Stimulated activated CD8-positive, alpha-beta memory T cell treated with anti-CD3 and anti-CD28 coated beads, Interleukin-12 subunit alpha, Interleukin-12 subunit beta, amount 100 ng/mL, for 24 hours (primary cell): Measurements from ENCODE around the gene CLEC19A.

Experiments used
- DNase-seq: peaks from one replicate; pipeline ENCODE4 v3.0.0-alpha.2; 2020; ENCODE audit errors: extremely low read depth

CLEC19A gene

DNA sequence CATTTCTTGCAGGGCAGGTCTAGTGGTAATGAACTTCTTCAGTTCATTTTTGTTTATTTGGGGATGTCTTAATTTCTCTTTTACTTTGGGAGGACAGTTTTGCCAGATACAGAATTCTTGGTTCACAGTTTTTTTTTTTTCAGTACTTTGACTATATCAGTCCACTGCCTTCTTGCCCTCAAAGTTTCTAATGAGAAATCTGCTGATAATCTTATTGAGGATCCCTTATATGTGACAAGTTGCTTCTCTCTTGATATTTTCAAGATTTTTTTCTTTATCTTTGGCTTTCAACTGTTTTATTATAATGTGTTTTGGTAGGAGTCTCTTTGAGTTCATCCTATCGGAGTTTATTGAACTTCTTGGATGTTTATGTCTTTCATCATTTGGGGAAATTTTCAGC lies 42.8 kb downstream of the CLEC19A start:
- DNase-seq: no peak

DNA sequence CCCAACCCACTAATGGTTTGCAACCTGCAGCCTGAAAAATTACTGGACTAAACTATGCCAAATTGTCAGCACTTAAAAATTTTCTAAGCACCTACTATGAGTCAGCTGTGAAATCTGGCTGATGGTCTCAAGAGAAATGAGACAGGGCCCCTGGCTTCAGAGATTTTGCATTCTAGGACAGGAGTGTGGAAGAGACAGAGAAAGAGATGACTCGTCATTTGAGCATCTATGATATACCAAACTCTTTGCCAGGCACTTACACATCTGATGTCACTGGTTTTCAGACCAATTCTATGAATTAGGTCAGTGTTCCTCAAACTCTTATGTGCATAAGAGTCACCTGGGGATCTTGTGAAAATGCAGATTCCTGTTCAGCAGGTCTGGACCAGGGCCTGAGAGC lies 44.4 kb downstream of the CLEC19A start:
- no peak for DNase-seq

DNA sequence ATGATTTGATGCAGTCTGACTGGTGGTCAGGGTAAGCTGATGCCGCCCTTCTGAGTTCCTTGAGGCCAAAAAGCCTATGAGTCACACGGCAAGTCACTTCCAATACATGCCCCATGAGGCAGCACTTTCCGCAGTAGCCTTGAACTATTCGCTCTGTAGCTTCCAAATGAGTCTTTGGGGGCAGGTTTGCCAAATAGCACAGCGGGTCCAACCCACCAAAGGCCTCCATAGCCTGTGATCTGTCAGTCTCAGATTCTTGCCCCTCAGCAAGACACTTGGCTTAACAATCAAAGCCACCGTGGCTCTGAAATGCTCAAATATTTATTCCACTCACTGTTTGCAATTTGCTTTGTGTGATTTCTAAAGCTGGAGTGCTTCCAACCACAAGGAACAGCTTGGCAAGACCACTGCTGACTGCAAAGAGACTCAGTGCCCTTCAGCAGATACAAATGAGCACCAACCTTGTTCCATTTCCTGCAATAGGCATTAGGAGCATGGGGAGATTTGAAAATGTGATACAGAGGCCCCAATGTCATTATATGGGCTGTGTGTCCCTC lies 45.4 kb downstream of the CLEC19A start:
- no peak for DNase-seq

DNA sequence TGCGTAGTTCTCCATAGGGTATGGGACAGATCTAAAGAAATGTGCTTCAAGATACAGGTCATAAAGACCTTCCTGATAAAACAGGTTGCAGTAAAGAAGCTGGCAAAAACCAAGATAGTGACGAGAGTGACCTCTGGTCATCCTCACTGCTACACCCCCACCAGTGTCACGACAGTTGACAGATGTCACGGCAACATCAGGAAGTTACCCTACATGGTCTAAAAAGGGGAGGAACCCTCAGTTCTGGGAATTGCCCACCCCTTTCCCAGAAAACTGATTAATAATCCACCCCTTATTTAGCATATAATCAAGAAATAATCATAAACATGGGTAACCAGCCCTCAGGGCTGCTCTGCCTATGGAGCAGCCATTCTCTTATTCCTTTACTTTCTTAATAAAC lies 46.3 kb downstream of the CLEC19A start:
- DNase-seq: no peak

DNA sequence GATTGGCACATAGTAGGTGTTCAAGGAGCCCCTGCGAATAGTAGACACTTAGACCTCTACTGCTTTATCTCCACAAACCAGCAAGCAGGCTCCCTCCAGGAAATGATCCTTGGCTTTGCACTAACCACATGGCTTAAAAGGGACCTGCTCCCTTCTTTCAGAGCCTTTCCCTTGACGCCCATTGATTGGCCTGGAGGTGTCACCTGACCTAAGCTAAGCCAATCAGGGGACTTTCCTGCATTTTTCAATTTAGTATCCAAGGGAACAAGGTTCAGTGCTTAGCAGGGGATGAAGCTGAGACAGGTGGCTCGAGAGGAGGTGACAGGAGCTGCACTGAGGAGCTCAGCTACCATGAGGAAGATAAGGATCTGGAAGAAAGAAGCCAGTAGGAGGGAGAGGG lies 52.8 kb downstream of the CLEC19A start:
- DNase-seq: no peak

DNA sequence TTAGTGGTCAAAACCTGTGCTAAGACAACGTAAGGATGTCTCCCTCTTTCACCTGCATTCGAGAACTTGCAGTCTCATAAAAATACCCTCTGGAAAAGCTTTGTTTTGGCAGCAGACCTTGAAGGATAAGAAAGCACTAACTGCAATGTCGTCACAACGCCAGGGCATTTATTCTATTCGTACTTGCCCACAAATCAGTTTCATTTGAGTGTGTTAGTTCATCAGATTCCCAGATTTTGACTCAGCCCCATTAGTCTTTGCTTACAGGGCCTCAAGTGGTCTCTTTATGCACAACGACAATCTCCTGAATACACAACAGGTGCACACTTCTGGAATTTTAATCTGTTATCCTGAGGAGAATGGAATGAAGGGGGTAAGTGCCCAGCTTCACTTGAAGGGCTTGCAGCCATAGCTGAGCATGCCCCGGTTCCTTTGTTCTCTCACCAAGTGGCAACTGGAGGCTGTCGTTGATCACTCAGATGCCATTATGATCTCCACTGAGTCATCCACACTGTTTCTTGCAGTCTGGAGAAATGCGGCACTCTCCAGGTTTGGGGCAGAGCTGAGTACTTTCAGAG lies 58.8 kb downstream of the CLEC19A start:
- DNase-seq: no peak

DNA sequence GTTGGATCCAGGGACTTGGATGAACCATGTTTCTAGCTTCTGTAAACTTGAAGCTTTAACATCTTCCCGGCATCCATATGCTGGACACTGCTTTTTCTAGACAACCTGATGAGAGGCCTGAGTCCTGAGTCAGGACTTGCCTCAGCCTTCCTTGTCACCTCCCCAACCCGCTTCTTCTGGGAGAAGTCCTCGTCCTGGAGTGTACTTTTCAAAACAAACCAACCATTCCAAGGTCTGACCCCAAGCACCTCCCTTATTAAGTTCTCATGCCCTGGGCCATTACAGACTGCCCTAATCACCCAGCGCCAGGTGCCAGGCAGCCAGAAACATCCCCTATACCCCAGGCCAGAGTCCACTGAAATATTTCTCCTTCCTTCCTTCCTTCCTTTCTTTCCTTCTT lies 59.4 kb downstream of the CLEC19A start:
- no peak for DNase-seq

DNA sequence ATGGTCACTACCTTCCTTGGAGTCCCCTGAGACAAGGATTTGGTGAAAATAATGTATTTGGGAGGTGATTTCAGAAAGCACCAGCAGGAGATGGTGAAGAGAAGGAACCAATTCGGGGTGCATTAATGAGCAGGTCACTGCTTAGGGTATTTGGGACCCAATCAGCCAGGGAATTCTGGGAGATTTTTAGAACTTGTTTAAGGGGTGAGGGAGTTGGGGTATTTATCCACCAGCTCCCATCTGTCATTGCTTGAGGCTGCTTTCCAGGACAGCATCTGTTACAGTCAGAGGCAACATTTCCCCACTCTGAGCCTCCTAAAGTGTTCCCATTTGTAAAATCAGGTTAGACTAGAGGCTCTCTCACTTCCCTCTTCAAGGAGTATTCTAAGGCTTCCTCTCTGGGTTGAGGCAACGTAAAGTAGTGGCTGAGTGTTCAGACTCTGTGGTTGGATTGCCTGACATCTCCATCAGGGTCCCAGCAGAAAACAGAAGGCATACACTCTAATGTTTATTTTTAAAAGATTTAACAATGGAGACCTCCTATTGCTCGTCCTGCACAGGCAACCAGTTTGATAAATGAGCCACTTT lies 60.9 kb downstream of the CLEC19A start:
- DNase-seq: no peak

DNA sequence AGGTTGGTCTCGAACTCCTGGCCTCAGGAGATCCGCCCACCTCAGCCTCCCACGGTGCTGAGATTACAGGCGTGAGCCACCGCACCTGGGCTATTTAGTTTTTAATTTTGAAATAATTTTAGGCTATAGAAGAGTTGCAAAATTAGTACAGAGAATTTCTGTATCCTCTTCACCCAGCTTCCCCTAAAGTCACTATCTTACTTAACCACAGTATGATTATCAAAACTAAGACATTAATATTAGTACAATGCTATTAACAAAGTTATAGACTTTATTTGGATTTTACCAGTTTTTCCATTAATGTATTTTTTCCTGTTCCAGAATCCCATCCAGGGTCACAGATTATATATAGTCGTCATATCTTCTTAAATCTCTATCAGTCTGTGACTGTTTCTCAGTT lies 62.6 kb downstream of the CLEC19A start:
- DNase-seq: no peak

DNA sequence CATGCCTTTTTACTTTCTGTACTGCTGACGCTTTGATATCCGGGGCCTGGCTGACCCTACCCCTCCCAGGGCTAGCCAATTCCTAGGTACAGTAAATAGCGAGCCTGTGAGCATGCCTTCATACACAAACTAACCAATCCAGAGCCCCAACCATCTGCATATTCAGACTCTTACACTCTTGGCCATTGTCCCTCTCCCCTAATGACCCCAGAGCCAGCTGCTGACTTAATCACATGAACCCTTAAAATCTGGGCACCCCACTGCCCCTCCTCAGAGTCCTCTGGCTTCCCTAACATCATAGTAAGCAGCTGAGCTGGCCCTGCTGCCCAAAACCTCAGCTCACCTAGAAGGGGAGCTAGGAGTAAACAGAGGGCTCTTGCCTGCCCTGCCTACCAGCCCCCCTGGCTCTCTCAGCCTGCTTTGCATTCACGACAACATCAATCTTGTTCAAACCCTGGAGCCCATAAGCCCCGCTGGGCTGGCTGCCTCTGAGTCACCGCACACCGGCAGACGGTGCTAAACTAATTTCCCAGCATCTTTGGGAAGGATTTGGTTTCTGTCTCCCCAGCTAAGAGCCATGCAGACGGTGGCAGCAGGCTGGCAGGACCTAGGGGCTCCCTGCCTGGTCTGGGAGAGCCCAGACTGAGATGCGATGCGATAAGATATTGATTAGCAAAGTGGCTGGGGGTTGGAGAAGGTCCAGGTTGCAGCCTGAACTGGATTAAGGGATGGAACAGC lies 63.2 kb downstream of the CLEC19A start:
- no peak for DNase-seq

DNA sequence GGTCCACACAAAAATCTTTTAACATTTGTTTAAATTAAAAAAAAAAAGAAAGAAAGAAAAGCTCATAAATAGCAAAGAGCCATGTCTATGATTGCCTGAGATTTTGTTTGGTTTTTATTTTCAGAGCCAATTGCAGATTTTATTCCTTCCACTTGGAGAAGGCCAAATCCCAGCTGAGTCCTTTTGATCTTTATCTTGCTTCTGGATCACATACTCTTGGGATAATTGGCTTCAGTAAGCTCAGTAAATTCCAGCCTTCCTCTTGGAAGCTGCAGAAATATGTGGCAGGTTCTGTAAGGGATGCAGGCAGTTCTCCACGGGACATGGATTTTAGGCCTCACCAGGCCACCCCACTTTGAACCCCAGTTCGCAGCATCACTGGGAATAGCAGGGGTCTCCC lies 68.8 kb downstream of the CLEC19A start:
- no peak for DNase-seq

DNA sequence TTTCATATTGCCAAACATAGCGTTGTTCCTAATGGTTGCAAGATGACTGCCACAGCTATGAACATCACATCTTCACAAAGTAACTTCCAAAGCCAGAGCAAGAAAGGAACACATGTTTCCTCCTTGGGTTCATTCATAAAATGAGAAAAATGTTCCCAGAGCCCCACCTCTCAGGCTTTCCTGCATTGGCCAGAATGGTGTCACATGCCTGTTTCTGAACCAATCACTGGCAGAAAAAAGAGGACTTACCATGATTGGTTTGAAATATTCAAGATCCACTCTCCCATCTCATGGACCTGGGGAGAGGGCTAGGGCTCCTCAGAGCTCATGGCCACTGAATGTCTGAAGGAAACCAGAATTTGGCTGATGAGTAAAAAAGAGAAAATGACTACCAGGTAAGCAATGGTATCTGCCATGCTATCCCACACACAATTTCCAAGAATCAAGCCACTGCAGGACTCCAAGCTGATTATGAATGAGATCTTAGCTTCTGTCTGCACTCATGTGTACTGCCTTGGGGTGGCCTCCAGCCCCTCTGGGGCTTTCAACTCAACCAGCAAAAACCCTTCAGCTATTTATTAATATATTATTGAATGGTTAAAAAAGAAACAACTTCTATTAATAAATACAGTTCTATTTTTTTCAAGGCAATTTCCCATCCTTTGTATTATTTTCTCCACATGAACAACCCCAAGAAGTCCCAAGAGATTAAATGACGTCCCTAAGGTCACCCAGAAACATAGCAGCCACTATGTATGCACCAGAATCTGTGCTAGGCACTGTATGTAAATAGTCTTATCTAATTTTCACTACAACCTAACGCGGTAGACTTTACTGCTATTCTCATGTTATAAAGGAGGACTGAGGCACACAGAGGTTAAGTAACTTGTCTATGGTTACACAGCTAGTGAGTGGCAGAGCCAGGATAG lies 70.8 kb downstream of the CLEC19A start:
- no peak for DNase-seq

DNA sequence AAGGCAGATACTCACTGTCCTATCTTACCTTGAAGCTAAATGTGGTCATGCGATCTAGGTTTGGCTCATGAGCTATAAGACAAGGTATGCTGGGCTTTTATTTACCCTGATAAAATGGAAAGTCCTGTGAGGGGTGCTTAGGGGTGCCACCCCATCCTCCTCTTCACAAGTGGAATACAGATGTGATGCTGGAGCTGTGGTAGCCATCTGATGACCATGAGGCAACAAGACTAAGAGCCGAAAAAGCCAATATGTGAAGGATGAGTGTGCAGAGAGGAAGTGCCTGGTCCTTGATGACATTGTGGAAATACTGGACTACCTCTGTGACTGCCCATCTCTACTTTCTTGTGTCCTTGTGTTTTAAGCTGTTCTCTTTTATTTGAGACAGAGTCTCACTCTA lies 74.0 kb downstream of the CLEC19A start:
- no peak for DNase-seq
